H9 (cell line): Measurements from ENCODE around the gene LRRC41. TPM values are rescaled to one million over a fixed set of nuclear protein-coding genes. Genes with fewer than 3 reads are reported as not detected.

ENCODE experiments used
- DNase-seq: peaks from one replicate; pipeline ENCODE4 v3.0.0-alpha.2; 2017
- H2AFZ ChIP-seq: one replicate; pipeline ENCODE4 v1.6.1; 2013; ENCODE audit warnings: mild to moderate bottlenecking, low read length, control low read depth, moderate library complexity
- H2AK5ac ChIP-seq: 2 replicates; pipeline ENCODE4 v1.6.1; 2013; ENCODE audit warnings: low read length, control low read depth, mixed read lengths; ENCODE audit not compliant: insufficient read length
- H2BK120ac ChIP-seq: one replicate; pipeline ENCODE4 v1.6.1; 2013; ENCODE audit warnings: low read depth, mild to moderate bottlenecking, low read length, control low read depth, inconsistent platforms; ENCODE audit not compliant: poor library complexity, severe bottlenecking
- H2BK12ac ChIP-seq: 2 replicates; pipeline ENCODE4 v1.6.1; 2013; ENCODE audit warnings: low read length, control low read depth, mixed read lengths, low read depth; ENCODE audit not compliant: insufficient read length
- H2BK15ac ChIP-seq: 2 replicates; pipeline ENCODE4 v1.6.1; 2013; ENCODE audit warnings: low read depth, low read length, control low read depth
- H2BK20ac ChIP-seq: one replicate; pipeline ENCODE4 v1.6.1; 2013; ENCODE audit warnings: low read depth, mild to moderate bottlenecking, low read length, control low read depth, inconsistent platforms; ENCODE audit not compliant: poor library complexity, severe bottlenecking
- H2BK5ac ChIP-seq: 2 replicates; pipeline ENCODE4 v1.6.1; 2013; ENCODE audit warnings: low read length, control low read depth, mixed read lengths; ENCODE audit not compliant: insufficient read length
- H3K14ac ChIP-seq: 2 replicates; pipeline ENCODE4 v1.6.1; 2013; ENCODE audit warnings: low read length, control low read depth; ENCODE audit not compliant: insufficient read depth
- H3K18ac ChIP-seq: 2 replicates; pipeline ENCODE4 v1.6.1; 2013; ENCODE audit warnings: low read depth, mild to moderate bottlenecking, mixed read lengths, low read length, control low read depth; ENCODE audit not compliant: insufficient read length
- H3K23ac ChIP-seq: 2 replicates; pipeline ENCODE4 v1.6.1; 2013; ENCODE audit warnings: low read length, control low read depth, mixed read lengths, low read depth; ENCODE audit not compliant: insufficient read length
- H3K23me2 ChIP-seq: 2 replicates; pipeline ENCODE4 v1.6.1; 2013; ENCODE audit warnings: low read depth, mild to moderate bottlenecking, mixed read lengths, low read length, control low read depth; ENCODE audit not compliant: insufficient read length, poor library complexity, severe bottlenecking
- H3K27ac ChIP-seq: 2 replicates; pipeline ENCODE4 v1.5.1; 2013; ENCODE audit warnings: low read length, control low read depth, mixed read lengths, low read depth; ENCODE audit not compliant: insufficient read length
- H3K27me3 ChIP-seq: 2 replicates; pipeline ENCODE4 v1.6.1; 2013; ENCODE audit warnings: low read length, control low read depth, inconsistent platforms; ENCODE audit not compliant: insufficient read depth
- H3K4ac ChIP-seq: 2 replicates; pipeline ENCODE4 v1.6.1; 2013; ENCODE audit warnings: low read depth, mild to moderate bottlenecking, control low read depth, inconsistent platforms, low read length, moderate library complexity
- H3K4me1 ChIP-seq: 2 replicates; pipeline ENCODE4 v1.6.1; 2013; ENCODE audit warnings: low read length, control low read depth, inconsistent platforms; ENCODE audit not compliant: insufficient read depth
- H3K4me2 ChIP-seq: 2 replicates; pipeline ENCODE4 v1.6.1; 2013; ENCODE audit warnings: low read length, control low read depth, mixed read lengths; ENCODE audit not compliant: insufficient read length, insufficient read depth
- H3K56ac ChIP-seq: 2 replicates; pipeline ENCODE4 v1.6.1; 2013; ENCODE audit warnings: low read depth, mild to moderate bottlenecking, mixed read lengths, low read length, control low read depth; ENCODE audit not compliant: insufficient read length
- H3K79me1 ChIP-seq: 2 replicates; pipeline ENCODE4 v1.6.1; 2013; ENCODE audit warnings: low read depth, mild to moderate bottlenecking, moderate library complexity, low read length, control low read depth, inconsistent platforms; ENCODE audit not compliant: insufficient read depth, poor library complexity, severe bottlenecking
- H3K79me2 ChIP-seq: 2 replicates; pipeline ENCODE4 v1.6.1; 2013; ENCODE audit warnings: low read length, control low read depth, inconsistent platforms; ENCODE audit not compliant: insufficient read depth
- H3K9ac ChIP-seq: 2 replicates; pipeline ENCODE4 v1.6.1; 2013; ENCODE audit warnings: low read length, control low read depth, mixed read lengths; ENCODE audit not compliant: insufficient read length; ENCODE audit errors: extremely low read depth
- H3K9me3 ChIP-seq: one replicate; pipeline ENCODE4 v1.6.1; 2013; ENCODE audit warnings: low read depth, low read length, inconsistent platforms; ENCODE audit not compliant: control insufficient read depth
- H3T11ph ChIP-seq: one replicate; pipeline ENCODE4 v1.6.1; 2013; ENCODE audit warnings: mild to moderate bottlenecking, low read length, control low read depth, inconsistent platforms
- H4K20me1 ChIP-seq: one replicate; pipeline ENCODE4 v1.6.1; 2013; ENCODE audit not compliant: control insufficient read depth, insufficient read length, insufficient read depth
- H4K5ac ChIP-seq: 2 replicates; pipeline ENCODE4 v1.6.1; 2013; ENCODE audit warnings: low read depth, mild to moderate bottlenecking, mixed read lengths, low read length, control low read depth; ENCODE audit not compliant: insufficient read length
- H4K8ac ChIP-seq: replicated peaks from 2 replicates; pipeline ENCODE4 v1.6.1; 2013; ENCODE audit warnings: low read length, control low read depth, mixed read lengths, low read depth; ENCODE audit not compliant: insufficient read length
- H4K91ac ChIP-seq: 2 replicates; pipeline ENCODE4 v1.6.1; 2013; ENCODE audit warnings: low read depth, mild to moderate bottlenecking, moderate library complexity, mixed read lengths, low read length, control low read depth; ENCODE audit not compliant: insufficient read length
- H3K27ac Mint-ChIP-seq, 3 experiments: 2 replicates in 2 of 3; 3 replicates in 1 of 3; pipeline ENCODE4 v1.8.0; 2020 to 2021; ENCODE audit warnings: mixed read lengths in 3 of 3, mild to moderate bottlenecking in 1 of 3, moderate library complexity in 1 of 3
- H3K27me3 Mint-ChIP-seq: 2 replicates; pipeline ENCODE4 v1.8.0; 2021; ENCODE audit warnings: low read depth, mild to moderate bottlenecking, moderate library complexity, mixed read lengths
- H3K36me3 Mint-ChIP-seq, 3 experiments: 2 replicates in 2 of 3; 3 replicates in 1 of 3; pipeline ENCODE4 v1.8.0; 2020 to 2021; ENCODE audit warnings: low read depth in 3 of 3, mixed read lengths in 3 of 3; ENCODE audit not compliant: insufficient read depth in 1 of 3
- H3K4me1 Mint-ChIP-seq, 2 experiments: 2 replicates each; pipeline ENCODE4 v1.8.0; 2020; ENCODE audit warnings: mixed read lengths in 2 of 2
- H3K4me3 Mint-ChIP-seq, 2 experiments: 2 replicates in 1 of 2; 3 replicates in 1 of 2; pipeline ENCODE4 v1.8.0; 2020 to 2021; ENCODE audit warnings: mild to moderate bottlenecking in 2 of 2, mixed read lengths in 2 of 2, moderate library complexity in 1 of 2
- H3K9me3 Mint-ChIP-seq, 2 experiments: 2 replicates in 1 of 2; 3 replicates in 1 of 2; pipeline ENCODE4 v1.8.0; 2020; ENCODE audit warnings: mild to moderate bottlenecking in 2 of 2, mixed read lengths in 2 of 2, moderate library complexity in 1 of 2
- WGBS: extraction: QIAGEN DNeasy Blood & Tissue Kit; methylation state at CpG from one replicate; pipeline ENCODE4 v1.1.7; 2013; ENCODE audit warnings: missing lambda C conversion rate, low lambda C conversion rate, mixed read lengths; ENCODE audit not compliant: insufficient read length; ENCODE audit errors: extremely low coverage; 5-methylcytosine and 5-hydroxymethylcytosine counted together
- total RNA-seq: library from RNA; stranded (reverse); gene quantifications from 2 replicates; pipeline ENCODE4 v1.2.1, GENCODE V29; 2021
- TF ChIP-seq, protein P1 (sequence below): fragments of 200-600 bp; sonication (generic); conservative IDR thresholded peaks from 3 replicates; pipeline ENCODE4 v1.8.0; 2021; ENCODE audit warnings: antibody characterized with exemption, mild to moderate bottlenecking

The LRRC41 gene
- total RNA-seq, 1 experiment from 2014 or later: 62.6 TPM

DNA sequence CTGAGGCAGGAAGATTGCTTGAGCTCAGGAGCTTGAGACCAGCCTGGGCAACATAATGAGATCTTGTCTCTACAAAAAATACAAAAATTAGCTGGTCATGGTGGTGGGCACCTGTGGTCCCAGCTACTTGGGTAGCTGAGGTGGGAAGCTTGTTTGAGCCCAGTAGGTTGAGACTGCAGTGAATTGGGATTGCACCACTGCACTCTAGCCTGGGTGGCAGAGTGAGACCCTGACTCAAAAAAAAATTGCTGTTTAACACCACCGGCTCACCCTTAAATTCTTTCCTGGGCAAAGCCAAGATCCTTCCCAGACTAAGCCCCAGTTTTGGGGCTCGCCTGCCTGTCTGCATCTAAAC, 30.6 kb upstream of the LRRC41 start:
- Histone ChIP-seq H2AFZ (no peak overlapping the region), H2BK20ac (no peak overlapping the region), H3T11ph (no peak overlapping the region), H3K23me2 (no peaks in the 10 kb centered on the region), H4K8ac (no peak overlapping the region), H3K23ac (no peak overlapping the region), H3K4ac (no peak overlapping the region), H3K4me1 (no peaks in the 10 kb centered on the region), H4K20me1 (no peaks in the 10 kb centered on the region), H3K79me1 (no peaks in the 10 kb centered on the region), H2BK12ac (no peak overlapping the region), H2AK5ac (no peak overlapping the region), H2BK120ac (no peak overlapping the region), H3K56ac (no peak overlapping the region), H3K18ac (no peak overlapping the region), H3K9me3 (no peaks in the 10 kb centered on the region), H2BK15ac (no peak overlapping the region), H3K27me3 (no peaks in the 10 kb centered on the region), H3K4me2 (no peak overlapping the region), H4K91ac (no peak overlapping the region), H3K79me2 (no peaks in the 10 kb centered on the region), H3K14ac (no peak overlapping the region), H4K5ac (no peak overlapping the region), H3K9ac (no peak overlapping the region), H2BK5ac (no peak overlapping the region), H3K27ac (no peak overlapping the region)
- no CpG with 5 or more reads among the region's 2 CpGs for WGBS
- TF ChIP-seq, protein P1, sequence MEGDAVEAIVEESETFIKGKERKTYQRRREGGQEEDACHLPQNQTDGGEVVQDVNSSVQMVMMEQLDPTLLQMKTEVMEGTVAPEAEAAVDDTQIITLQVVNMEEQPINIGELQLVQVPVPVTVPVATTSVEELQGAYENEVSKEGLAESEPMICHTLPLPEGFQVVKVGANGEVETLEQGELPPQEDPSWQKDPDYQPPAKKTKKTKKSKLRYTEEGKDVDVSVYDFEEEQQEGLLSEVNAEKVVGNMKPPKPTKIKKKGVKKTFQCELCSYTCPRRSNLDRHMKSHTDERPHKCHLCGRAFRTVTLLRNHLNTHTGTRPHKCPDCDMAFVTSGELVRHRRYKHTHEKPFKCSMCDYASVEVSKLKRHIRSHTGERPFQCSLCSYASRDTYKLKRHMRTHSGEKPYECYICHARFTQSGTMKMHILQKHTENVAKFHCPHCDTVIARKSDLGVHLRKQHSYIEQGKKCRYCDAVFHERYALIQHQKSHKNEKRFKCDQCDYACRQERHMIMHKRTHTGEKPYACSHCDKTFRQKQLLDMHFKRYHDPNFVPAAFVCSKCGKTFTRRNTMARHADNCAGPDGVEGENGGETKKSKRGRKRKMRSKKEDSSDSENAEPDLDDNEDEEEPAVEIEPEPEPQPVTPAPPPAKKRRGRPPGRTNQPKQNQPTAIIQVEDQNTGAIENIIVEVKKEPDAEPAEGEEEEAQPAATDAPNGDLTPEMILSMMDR: no peak
- Mint-ChIP-seq H3K4me1 (peaks cover 29 to 30% of the 10 kb centered on the region in 2 experiments), H3K36me3 (no peaks in the 10 kb centered on the region; a peak in 1 of 7 replicates), H3K9me3 (no peaks in the 10 kb centered on the region), H3K27ac (0 out of 7 replicates have a peak overlapping the region, but pooled peaks of 1 of the 3 experiments have one; percentile 39), H3K4me3 (no peak overlapping the region), H3K27me3 (no peaks in the 10 kb centered on the region)
- no peak for DNase-seq
